ENCODE results near the gene TMEM14A. TPM values are rescaled to one million over a fixed set of nuclear protein-coding genes. Genes with fewer than 3 reads are reported as not detected.
A peak's percentile ranks its signal among the peaks of the same experiment; 100 is the strongest.

Gene TMEM14A
- total and polyA plus RNA-seq, 9 of the 15 experiments (the other 6 are each of a cell fraction or from before 2014, with no cell fraction given): 3.5 to 43.3 (median 8.5) TPM

GRCh38 chr6:52647199-52647598 is 23.7 kb upstream of the TMEM14A start:
- TF ChIP-seq ZNF766 (CRISPR knock-in tag; conservative IDR thresholded peaks at IDR 0.05) (0 out of 2 replicates have a peak, but pooled peaks have one; percentile 70), RBM39 (optimal IDR thresholded peaks at IDR 0.05; ENCODE audit: low read depth, low read length) (no peak), SRSF7 (optimal IDR thresholded peaks at IDR 0.05; ENCODE audit: low read depth, low read length) (no peak), CEBPG (CRISPR knock-in tag; IDR thresholded peaks at IDR 0.05) (no peak), CEBPG (tag; conservative IDR thresholded peaks at IDR 0.05 in 1 of 2, IDR thresholded peaks at IDR 0.05 in 1 of 2) (peak; percentile 28 to 44; a peak in 1 of 4 replicates), ATF3 (IDR thresholded peaks at IDR 0.05) (peak; percentile 53), ATF3 (CRISPR knock-in tag; conservative IDR thresholded peaks at IDR 0.05) (no peak)
- Histone ChIP-seq H3K79me2 (ENCODE audit: control insufficient read depth, insufficient read depth, low read length) (no peaks in the 10 kb centered on the region), H2AFZ (ENCODE audit: low read depth, low read length) (no peak overlapping the region), H4K20me1 (replicated peaks; ENCODE audit: control insufficient read depth, insufficient read depth, low read length) (no peaks in the 10 kb centered on the region), H3K27ac (ENCODE audit: extremely low read depth, low read depth, low read length) (no peak overlapping the region), H3K9me1 (ENCODE audit: control insufficient read depth, insufficient read depth, low read length) (no peaks in the 10 kb centered on the region), H3K4me2 (ENCODE audit: insufficient read depth, low read length) (no peak overlapping the region), H3K9me3 (replicated peaks; ENCODE audit: control insufficient read depth, insufficient read depth, low read depth, low read length) (no peaks in the 10 kb centered on the region), H3K9ac (ENCODE audit: insufficient read depth in 1 of 2, low read depth in 2 of 2, low read length in 2 of 2) (peak overlapping the region in 1 of 2 experiments; percentile 49; a peak in 1 of 4 replicates), H3K4me1 (replicated peaks in 1 of 2; ENCODE audit: control insufficient read depth in 2 of 2, insufficient read depth in 2 of 2, low read length in 2 of 2) (peaks cover 0 to 24% of the 10 kb centered on the region in 2 experiments; a peak in 4 of 5 replicates), H3K36me3 (ENCODE audit: control insufficient read depth, insufficient read depth, low read length) (no peaks in the 10 kb centered on the region), H3K4me3 (no peak overlapping the region), H3K27me3 (ENCODE audit: control insufficient read depth in 2 of 2, insufficient read depth in 2 of 2, low read length in 2 of 2) (no peaks in the 10 kb centered on the region)
- POLR2A ChIA-PET: no interaction called here
- DNase-seq (ENCODE audit: extremely low read depth in 1 of 4, low spot score in 3 of 4) (no peak), ATAC-seq (no peak), FAIRE-seq (no peak)
- CTCF ChIA-PET (ENCODE audit: low intra/inter-chr PET ratio): no interaction called here
- WGBS (ENCODE audit: insufficient coverage, low coverage, missing lambda C conversion rate): 52% methylated on average over 3 of the region's 3 CpGs
- in situ Hi-C loops (cut with MboI) (no loop called here), intact Hi-C loops (cut with micrococcal nuclease) (no loop called here)
- no TSS peak for BruUV-seq (replicated peaks)

Measured in K562 (cell line).